GM18873 (cell line): Measurements from ENCODE around the gene PHKA2.

Experiments
- ATAC-seq: cut with Tn5 transposase; IDR thresholded peaks from one replicate; pipeline ENCODE4 v1.9.1; 2021; ENCODE audit warnings: mild to moderate bottlenecking, moderate library complexity, moderate number of reproducible peaks; ENCODE audit not compliant: unreplicated experiment, low FRiP score

PHKA2 gene

DNA sequence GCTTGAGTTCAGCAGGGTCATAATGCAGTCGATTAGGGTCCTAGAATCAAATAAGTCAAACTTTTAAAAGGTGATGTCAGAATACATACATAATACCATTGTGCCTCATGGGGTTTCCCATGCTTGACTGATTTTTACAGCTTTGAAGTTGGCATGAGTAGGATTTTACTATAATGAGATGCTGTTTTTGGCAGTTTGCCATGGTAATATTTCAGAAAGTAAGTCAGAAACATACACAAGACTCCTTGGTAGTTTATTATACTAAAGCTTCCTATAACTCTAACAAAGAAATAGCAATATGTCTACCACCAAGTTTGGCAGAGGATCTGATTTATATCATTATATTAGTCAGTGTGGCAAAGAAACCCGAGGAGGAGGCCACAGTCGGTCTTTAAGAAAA lies 45.2 kb downstream of the PHKA2 start:
- ATAC-seq: no peak

- no peak for ATAC-seq
These were observed 46.7 kb downstream of the PHKA2 start for GRCh38 chrX:18937173-18937572.

GRCh38 chrX:18935893-18936292 lies 48.0 kb downstream of the PHKA2 start:
- ATAC-seq: no peak

DNA sequence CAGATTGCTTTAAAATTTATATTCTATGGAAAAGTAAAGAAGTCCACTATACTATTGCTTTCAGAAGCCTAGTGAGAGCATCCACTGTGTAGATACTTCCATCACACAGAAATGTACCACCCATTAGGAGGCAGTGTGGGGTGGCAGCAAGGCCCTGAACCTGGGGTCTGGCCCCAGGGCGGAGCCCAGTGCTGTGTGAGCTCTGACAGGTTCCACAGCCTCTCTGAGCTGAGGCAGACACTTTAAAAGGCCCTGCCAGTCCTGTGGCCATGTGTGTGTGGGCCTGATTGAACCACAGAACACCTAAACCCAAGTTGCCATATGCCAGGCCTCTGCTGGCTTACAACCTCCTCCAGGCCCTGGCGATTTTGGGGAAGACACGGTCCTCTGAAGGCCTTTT lies 49.2 kb downstream of the PHKA2 start:
- ATAC-seq: no peak

DNA sequence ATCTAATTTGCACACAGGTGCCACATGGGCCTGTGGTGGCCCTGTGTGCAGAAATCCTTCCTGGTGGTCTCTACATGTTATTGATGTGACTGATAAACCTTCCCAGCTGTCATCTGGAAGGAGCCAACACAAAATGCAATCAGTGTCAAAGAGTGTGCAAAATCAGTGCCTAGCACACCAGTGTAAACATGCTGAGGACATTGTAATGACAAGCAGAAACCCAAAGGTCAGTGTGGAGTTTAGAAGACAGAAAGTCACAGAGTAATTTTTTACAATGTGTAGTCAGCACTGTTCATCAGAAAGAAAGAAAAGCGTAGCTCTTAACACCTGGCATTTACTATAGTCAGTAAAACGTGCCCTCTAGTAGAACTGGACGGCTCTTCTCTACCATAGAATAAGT lies 50.3 kb downstream of the PHKA2 start:
- ATAC-seq: no peak

DNA sequence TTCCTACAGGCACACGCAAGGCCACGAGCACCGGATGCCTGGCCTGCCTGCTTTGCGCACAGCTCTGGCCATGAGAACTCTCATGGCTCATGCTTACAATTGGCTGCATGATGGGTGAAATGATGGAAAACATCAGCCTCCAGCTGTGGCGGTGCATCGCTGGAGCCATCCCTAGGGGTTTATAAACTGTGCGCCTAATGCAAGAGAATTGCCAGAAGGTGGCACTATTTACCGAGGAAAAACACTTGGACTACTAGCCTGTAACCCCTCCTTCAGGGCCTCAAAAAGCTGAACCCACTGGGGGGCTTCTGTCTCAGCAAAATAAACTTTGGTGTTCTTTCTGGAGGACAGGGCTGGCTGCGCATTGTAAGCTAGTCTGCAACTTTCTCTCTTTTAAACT lies 51.9 kb downstream of the PHKA2 start:
- no peak for ATAC-seq

- ATAC-seq: no peak
These were observed 54.1 kb downstream of the PHKA2 start for GRCh38 chrX:18929775-18930174.

GRCh38 chrX:18927558-18927957 lies 56.4 kb downstream of the PHKA2 start:
- no peak for ATAC-seq

- no peak for ATAC-seq
These were observed 59.3 kb downstream of the PHKA2 start for GRCh38 chrX:18924507-18925088.

GRCh38 chrX:18920566-18920965 lies 63.3 kb downstream of the PHKA2 start:
- ATAC-seq: no peak

DNA sequence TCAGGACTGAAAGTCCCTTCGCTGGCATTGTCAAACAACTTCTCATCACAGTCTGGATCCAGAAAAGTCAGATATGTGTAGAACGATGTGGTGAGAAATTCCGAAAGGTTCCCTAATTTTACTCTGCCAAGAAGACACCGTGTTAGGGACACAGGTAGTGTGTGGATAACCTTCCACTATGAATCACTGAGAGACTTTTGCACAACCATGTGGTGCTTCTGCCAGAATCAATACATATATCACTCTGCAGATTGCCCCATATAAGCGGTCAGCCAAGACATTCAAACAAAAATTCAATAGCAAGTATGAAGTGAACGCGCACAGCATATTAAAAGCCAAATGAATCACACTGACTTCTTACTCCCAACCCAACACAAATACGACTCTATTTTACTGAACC lies 63.8 kb downstream of the PHKA2 start:
- ATAC-seq: no peak

DNA sequence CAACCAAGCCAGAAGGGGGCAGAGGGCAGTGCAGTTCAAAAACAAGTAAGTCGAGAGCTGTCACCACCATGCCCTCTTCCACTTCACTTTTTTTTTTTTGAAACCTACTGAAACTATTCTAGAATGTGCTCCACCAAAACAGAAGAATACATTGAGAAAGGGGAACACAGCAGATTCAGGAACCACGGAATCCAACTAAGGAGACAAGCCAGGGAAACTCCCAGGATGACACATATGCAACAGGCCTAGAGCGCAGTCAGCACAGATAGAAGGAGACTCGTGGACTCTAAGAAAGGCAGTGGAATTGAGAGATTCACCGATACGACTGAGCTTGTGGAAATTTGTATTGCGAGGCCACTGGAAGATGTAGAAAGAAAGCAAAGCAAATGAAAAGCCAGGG lies 66.1 kb downstream of the PHKA2 start:
- ATAC-seq: no peak

- ATAC-seq: no peak
These were observed 77.6 kb downstream of the PHKA2 start for GRCh38 chrX:18906286-18906685.

GRCh38 chrX:18900401-18900976 lies 83.4 kb downstream of the PHKA2 start:
- no peak for ATAC-seq

GRCh38 chrX:18899796-18900380 lies 84.0 kb downstream of the PHKA2 start:
- no peak for ATAC-seq

DNA sequence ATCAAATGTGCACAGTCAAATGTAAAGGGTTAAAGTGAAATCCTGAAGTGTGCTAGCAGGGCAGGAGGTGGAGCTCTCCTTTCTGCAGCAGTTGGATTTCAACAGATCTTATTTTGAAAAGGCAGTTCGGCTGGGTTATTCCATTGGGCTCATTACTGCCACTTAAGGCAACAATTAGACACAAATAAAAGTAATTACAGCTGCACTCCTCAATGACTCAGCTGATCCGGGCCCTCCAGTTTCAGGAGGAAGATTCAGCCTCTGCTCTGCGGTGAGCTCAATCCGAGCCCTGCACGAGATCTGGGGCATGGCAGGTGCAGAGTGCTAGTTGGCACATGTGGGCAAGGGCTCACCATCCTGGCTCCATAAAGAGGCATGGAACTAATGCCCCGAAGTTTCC lies 85.4 kb downstream of the PHKA2 start:
- no peak for ATAC-seq

DNA sequence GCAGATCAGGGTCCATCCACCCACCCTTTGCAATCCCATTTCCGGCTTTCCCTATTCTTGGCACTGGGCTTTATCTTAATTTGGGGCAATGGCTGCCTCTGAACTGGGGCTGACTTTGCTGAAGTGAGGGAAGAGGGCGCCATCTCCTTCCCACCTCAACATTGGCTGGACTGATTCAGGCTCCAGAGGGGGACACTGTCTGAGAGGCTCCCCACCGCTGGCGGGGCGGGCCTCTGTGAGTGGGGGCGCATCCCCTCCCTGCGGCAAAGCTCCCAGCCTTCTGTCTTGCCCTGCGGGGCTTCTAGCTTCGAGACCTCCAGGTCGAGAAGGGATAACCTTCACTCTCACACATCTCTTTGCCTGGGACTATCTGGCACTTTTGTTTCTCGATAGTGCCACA lies 85.8 kb downstream of the PHKA2 start:
- ATAC-seq: no peak

DNA sequence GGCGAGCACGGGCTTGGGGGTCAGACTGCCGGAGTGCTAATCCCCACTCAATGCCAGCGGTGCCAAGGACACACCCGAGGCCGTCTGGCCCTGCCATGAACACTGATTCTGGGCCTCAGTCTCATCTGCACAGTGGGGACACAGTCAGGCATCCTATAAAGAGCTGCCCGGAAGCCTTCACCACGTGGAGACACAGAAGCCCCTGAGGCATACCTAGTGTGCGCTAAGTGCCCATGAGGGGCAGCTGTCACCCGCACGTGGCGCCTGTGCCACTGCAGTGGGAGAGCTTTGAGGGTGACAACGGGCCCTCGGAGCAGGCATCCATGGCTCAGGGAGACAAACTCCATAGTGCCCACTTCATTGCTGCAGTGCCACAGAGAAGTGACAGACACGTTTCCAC lies 86.3 kb downstream of the PHKA2 start:
- no peak for ATAC-seq

DNA sequence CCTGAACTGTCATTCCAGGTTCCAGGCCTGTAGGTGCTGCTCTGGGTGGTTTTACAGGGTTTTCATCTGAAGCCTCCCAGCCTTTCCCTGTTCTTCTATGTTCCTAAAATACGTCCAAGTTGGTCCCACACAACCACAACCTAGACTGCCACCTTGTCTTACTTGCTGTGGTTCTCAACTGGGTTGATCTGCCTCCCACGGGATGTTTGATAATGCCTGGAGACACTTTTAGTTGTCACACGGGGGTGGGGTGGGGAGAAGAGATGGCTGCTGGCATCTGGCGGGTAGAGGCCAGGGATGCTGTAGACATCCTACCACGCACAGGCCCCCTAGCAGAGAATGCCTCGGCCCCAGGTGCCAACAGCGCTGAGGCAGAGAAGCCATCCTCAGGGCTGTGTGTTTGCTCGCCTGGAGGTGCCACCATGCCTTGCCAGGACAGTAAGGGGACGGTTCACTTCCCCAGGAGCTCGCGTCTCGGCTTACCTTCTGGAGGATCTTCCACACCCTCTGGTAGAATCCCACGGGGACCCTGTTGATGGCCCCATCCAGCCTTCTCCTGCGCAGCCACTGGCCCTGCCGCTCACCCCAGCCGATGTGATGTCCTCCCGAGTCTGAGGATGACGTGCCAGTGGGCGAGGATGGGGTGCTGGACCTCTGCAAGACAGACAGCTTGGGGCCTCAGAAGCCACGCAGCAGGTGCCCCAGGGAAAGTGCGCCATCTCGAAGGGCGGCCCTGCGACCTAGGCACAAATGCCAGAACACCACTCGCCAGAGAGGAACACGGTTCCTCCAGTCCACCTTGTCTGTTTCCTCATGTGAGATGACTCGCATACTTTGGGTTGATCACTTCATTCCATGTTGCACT lies 87.0 kb downstream of the PHKA2 start:
- ATAC-seq: no peak

GRCh38 chrX:18895189-18895951 lies 88.5 kb downstream of the PHKA2 start:
- ATAC-seq: no peak

GRCh38 chrX:18894156-18894555 lies 89.8 kb downstream of the PHKA2 start:
- ATAC-seq: no peak
